HG02623 (cell line): ENCODE data around the gene KDM2B.
A peak's percentile ranks its signal among the peaks of the same experiment; 100 is the strongest.
"Not testable (repeated sequence)": the region's sequence is repeated elsewhere in the genome, so short reads cannot be mapped to it uniquely, and the experiment has no call there.

Experiments used
- ATAC-seq: cut with Tn5 transposase; IDR thresholded peaks from one replicate; pipeline ENCODE4 v1.9.1; 2021; ENCODE audit warnings: moderate library complexity; ENCODE audit not compliant: unreplicated experiment

The KDM2B gene

DNA sequence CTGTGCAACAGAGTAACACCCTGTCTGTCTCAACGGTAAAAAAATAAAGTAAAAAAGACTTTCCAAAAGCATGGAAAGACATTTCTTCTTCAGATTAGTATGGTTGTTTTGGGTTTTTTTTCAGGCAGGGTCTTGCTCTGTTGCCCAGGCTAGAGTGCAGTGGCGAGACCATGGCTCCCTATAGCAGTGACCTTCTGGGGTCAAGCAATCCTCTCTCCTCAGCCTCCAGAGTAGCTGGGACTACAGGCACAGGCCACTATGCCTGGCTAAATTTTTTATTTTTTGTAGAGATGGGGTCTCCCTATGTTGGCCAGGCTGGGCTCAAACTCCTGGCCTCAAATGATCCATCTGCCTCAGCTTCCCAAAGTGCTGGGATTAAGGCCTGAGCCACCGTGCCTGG is 72.8 kb downstream of the KDM2B start:
- ATAC-seq: no peak

DNA sequence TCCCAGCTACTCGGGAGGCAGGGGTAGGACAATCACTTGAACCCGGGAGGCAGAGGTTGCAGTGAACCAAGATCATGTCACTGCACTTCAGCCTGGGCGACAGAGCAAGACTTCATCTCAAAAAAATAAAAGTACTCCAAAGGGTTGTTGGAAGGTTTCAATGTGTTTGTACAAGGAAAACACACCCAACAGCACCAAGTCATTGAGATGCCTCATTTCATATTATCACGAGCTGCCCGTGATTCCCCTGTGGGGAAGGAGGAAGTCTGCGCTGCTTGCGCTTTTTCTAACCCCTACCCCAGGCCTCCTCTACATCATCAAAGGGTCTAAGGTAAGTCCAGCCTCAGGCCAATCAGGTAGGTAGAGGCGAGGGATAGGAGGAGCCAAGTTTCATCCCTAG is 73.6 kb downstream of the KDM2B start:
- no peak for ATAC-seq

DNA sequence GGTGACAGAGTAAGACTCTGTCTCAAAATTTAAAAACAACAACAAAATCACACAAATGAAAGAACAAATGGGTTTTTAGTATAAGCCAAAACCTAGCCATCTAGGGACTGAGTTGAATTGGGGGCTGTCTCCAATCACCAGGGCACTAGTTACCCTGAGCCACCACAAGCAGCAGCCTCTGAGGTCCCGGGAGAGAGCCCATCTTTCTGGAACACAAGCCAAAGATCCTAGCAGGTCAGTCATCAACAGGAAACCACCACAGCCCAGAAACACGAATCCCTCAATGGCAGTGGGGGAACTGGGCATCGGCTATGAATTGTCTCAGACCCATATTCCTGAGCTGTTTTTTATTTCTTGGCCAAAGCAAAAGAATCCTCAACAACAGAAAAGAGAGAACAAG is 75.3 kb downstream of the KDM2B start:
- ATAC-seq: no peak

DNA sequence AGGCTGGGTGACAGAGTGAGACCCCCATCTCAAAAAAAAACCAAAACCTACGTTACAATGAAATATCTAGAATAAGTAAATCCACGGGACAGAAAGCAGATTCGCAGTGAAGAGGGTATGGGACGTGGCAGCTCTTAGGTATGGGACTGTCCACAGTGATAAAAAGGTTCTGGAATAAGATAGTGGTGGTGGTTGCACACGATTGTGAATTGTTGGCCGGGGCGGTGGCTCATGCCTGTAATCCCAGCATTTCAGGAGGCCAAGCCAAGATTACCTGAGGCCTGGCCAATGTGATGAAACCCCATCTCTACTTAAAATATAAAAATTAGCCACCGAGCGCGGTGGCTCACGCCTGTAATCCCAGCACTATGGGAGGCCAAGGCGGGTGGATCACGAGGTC is 76.3 kb downstream of the KDM2B start:
- ATAC-seq: no peak

DNA sequence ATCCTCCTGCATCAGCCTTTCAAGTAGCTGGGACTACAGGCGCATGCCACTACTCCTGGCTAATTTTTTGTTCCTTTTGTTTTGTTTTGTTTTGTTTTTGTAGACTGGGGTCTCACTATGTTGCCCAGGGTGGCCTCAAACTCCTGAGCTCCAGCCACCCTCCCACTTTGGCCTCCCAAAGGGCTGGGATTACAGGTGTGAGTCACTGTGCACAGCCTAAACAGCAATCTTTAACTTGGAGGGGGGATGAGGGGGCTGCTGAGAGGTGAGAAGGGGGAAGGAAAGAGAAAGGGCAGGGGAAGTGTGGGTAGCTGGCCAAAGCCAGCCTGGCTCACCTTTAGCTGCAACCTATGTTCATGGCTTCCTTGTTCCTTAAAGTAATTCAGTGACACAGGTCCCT is 77.4 kb downstream of the KDM2B start:
- ATAC-seq: no peak

DNA sequence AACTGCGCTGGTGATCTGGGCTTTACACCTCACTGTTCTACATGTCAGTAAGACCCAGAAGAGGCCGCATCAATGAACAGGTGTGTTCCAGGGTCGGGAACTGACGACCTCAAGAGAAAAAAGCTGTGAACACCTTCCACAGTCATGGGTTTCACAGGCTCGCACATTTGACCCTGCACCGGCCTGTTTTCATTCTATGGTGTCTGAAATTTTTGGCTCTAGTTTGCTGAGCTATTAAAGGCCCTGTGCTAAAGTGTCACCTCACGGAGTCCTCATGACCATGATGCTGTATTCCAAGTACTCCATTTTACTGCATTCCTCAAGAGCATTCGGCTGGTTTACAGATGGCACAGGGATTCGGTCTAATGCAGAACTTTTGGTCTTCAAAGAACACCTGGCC is 78.9 kb downstream of the KDM2B start:
- ATAC-seq: no peak

DNA sequence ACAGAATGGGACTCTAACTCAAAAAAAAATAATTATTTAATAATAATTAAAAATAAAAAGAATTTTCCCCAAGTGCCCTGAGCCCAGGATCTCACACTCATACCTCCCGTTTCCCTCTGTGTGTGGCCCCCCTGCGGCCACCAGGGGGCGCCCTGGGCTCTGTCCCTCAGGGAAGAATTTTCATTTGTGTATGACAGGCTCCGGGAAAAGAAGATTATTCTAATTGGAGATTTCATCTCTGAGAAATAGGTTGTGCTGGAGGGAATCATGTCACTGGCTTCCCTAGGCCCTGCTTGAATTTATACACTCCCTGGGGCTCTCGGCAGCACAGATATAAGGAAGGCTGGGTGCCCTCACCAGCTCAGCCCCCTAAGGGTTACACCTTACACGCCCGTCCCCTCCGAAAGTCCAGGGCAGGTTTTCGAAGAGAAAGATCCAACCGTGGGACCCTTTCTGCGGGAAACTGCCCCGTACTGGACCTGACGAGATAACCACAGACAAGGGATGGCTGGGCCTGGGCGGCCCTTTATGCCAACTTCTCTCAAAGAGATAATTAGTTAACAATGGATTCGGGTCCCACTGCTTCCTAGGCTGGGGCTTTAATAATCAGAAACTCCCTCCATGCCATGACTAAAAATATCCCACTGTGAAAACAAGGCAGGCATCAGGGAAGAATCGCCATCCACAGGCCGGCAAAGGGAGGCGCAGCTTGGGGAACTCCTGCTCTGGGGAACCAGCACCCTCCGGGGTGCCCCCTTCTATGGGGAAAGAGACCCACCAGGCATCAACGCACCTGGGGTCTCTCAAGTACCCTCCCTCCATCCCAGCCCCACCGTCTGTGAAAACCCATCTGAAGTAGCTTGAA is 80.7 kb downstream of the KDM2B start:
- ATAC-seq: no peak

DNA sequence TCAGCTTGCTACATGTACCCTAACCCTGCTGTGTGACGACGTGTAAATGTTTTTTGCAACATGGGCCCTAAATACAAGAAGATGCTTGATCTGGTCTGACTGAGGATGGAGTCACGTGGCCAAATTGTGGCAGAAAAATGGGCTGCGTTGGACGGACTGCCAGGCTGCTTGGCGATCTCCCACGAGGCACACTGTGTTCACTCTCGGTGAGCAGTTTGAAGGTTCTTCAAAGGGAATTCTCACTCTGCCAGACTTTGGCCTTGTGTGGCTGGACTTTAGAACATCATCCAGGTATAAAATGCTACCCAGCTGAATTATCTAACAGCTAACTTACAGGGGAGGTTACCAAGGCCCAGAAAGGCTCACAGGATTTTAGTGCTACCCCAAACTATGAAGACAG is 85.1 kb downstream of the KDM2B start:
- ATAC-seq: no peak

DNA sequence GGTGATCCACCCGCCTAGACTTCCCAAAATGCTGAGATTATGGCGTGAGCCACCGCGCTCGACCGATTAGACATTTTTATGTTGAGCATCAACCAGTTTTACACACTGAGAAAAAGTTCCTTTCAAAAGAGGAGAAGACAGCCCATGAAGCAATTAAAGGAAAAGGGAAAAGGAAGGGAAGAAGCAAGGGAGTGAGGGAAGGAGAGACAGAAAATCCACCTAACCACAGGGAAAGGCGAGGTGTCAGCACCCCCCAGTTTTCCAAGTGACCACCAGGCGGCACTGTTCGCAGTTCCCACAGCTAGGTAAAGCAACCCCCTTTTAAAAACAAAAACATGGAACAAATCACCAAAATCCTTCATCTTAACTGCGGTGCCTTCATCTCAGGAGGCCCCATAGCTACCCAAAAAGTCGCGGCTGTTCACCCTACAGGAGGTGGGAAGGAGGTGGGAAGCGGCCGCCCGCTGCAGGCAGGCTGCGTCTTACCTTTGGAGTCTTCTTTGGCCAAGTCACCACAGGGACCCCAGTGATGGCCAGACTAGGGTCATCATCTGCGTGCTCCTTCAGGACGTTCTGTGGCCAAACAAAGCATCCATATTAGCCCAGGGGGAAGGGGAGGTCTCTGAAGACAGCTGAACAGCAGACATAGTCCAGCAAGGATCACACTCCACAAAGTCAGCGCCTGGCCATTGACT is 86.6 kb downstream of the KDM2B start:
- ATAC-seq: no peak

DNA sequence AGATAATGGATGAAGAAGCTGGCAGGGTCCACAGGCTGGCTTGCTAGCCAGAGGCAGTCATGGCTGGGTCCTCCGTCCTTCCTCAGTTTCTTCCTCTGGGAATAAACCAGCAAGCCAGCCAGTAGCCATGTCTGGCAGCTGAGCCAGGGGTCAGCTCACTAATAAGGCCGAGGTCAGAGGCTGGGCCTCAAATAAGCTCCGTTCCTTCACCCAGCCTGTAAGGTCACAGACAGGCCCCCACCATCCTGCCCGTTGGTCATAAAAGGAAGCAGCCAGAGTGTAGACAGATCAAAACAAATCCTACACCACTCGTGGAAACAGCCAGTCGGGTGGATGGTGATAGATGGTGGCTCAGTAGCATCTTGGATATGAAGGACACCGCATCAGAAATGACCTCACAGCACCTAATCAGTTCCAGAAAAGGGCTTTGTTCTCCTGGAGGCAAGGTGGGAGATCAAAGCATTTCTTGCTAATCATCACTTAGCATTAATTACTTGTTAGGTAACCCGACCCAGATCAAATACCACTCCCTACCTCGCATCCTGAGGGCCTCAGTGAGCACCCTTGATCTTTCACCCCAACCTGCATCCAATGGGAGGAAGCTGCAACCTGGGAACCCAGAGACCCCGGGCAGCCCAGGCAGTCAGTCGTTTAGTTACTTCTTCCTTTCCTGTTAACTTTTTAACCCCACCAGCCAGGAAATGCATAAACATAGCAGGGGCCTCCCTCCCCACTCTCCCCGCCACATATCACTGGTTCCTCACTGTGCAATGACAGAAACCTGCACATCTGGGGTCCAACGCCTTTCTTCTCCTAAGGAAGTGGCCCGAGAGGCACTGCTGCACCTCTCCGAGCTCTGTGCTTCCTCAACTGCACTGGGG is 90.2 kb downstream of the KDM2B start:
- ATAC-seq: no peak

DNA sequence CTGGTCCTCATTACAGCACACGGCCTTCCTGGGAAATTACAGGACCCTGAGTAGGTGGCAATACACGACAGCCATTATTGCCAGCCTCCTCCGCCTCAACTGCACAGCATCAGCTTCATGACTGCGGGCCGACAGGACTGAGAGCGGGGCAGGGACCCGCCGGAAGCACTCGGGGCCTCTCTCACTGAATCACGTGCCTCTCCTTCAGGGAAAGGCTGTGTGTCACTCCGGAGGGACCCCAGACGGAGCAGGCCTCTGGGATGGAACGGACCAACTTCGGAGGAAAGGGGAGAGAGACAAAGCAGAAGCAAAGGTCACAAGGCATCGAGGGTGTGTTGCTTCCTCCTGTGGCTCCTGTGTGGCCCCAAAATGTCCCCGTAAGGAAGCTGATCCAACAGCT is 90.9 kb downstream of the KDM2B start:
- no peak for ATAC-seq

DNA sequence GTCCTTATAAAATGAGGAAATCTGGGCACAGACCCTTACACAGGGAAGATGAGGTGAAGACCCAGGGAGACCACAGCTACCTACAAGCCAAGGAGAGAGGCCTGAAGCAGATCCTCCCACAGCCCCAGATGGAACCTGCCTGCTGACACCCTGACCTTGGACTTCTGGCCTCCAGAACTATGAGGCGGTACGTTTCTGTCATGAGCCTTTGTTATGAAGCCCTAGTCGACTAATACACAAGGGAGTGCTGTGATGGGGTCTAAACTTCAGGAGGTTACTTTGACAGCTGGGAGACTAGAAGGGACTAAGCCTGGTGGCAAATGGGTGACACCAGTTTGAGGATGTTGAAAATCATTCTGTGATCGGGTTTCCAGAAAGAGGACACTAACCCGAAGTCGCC is 95.9 kb downstream of the KDM2B start:
- ATAC-seq: no peak

DNA sequence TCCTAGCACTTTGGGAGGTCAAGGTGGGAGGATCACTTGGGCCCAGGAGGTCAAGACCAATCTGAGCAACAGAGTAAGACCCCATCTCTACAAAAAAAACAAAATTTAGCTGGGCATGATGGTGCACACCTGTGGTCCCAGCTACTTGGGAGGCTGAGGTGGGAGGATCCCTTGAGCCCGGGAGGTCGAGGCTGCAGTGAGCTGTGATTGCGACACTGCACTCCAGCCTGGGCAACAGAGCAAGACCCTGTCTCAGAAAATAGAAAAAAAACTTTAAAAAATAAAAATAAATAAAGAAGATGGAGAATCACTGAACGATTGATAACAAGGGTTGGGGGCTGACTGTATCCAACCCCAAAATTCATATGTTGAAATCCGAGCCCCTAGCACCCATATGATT is 96.3 kb downstream of the KDM2B start:
- not testable (repeated sequence) for ATAC-seq

DNA sequence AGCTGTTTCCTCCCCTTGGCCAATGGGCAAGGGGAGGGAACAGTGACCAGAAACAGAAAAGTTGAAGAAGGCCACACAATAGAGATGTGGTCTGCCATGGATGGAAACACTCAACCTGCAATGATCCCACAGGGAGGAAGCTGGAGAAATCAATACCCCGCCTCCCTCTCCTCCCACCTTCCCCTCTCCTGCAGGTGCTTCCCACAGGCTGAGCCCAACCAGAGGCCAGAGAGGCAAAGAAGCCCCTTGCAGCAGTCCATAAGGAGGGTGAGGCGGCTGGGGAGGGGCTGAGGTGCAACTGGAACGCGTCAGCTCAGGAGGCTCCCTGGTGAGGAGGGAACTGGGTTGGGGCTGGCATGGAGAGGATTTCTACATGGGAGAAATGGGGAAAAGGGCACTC is 96.9 kb downstream of the KDM2B start:
- no peak for ATAC-seq

DNA sequence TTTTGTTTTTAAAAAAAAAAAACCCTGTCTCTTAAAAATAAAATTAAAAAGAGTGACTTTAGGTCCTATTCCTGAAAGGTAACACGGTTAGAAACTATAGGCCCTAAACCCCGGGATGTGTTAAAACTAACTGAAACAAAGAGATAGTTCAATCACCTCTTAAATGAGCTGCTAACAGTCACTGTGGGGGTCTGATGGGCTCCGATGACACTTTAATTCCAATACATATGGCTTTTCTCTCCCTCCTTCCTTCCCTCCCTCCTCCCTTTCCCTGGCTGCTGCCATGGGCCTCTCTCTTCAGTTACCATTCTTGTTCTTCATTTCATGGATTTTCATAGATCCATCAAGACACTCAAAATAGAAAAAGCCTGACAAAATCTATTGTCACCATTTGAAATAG is 104.3 kb downstream of the KDM2B start:
- no peak for ATAC-seq

DNA sequence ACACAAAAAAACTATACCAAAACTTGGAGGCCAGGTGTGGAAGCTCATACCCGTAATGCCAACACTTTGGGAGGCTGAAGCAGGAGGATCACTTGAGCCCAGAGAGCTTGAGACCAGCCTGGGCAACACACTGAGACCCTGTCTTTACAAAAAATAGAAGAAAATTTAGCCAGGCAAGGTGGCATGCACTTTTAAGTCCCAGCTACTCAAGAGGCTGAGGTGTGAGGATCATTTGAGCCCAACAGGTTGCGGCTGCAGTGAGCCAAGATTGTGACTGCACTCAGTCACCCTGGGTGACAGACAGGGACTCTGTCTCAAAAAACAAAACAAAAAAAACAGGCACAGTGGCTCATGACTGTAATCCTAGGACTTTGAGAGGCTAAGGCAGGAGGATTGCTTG is 105.5 kb downstream of the KDM2B start:
- no peak for ATAC-seq

DNA sequence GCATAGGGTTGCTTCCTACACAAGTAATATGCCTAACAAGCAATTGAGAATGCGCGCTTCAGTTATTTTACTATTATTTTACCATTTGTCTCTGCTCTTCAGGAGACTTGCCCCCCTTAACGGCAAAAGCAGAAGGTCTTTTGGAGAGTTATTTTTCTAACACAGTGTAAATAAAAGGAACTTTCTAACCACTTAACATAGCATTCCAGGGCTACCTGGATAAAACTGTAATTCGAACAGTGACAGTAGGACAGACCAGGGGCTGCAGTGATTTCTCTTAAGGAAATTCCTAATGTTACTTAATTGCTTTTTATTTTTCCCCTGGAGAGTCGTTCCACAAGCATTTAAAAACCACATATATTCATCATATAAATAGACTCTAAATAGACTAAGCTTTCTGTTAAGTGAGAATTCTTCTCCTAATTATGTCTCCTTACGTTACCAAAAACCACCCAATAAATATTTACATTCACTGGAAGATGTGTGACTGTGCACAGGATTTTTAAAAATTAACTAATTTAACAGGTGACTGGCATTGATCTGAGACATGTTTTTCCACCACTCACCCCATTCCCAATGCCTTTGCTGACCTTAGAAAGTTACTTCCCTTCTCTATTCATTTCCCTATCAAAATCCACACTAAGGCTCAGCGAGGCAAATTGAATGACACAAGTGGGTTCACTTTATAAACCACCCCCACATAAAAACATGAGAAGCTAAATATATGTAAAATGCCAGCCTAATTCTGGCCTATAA is 108.5 kb downstream of the KDM2B start:
- no peak for ATAC-seq

DNA sequence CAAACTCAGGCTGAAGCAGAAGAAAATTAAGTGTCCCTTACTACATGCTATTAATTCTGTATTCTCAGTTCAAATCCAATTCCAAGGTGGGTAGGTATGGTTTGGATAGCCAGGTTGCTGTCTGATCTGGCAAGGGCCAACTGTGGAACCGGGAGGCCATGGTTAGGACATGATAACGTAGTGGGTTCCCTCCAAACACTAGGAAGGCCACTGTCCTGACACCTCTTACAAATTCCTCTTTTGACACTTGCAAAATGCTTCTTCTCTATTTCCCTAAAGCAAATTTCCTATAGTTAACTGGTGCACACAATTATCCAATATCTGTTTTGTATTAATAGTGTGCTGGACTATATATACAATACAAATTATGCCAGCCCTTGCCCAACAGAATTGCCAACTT is 110.1 kb downstream of the KDM2B start:
- ATAC-seq: no peak

DNA sequence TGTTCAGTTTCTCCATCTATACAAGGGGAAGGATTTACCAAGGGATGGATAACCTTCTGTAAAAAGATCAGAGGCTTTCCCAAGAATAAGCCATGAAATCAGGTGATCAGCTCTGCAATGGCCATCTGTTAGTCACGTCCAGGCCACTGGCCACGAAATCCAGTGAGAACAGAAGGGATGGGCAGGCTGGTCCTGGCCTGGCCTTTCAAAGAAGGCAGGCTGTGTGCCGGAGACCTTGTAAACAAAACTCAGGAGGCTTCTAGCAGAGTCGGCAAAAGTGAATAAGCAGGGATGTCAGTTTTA is 112.4 kb downstream of the KDM2B start:
- ATAC-seq: no peak

DNA sequence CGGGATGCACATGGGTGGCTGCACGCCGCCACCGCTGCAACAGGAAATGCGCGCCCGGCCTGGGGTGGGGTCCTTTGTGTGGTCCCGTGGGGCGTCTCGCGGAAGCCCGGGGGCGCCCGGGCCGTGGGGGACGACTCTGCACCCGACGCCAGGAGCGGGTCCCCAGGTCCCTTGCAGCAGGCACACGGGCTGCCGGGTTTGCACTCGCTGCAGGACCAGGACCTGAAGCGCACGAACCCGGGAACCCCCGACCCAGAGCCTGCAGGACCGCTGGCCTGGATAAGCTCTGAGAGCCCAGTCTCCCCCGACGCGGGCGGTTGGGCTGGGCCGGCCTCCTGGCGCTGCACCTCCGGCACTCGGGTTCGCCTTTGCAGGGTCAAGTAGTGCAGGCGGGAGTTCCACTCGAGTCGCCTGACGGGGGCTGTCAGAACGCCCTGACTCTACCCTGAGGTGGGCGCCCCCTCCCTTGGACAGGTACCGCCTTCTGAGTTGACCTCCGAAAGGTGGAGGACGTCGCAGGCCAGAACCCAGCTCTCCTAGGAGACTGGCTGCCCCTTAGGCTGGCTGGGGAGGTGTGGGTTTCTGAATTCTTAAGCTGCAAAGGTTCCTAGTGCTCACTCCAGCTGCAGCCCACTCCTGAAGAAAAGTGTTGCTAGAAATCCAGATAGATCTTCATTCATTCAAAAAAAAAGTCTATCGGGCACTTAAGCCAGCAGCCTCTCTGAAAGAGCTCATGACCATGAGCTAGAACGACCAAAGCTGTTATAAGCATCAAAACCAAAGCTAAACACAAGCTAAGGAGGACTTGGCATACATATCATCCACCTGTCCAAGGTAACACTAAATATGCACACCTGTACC is 113.0 kb downstream of the KDM2B start:
- peak; percentile 1 for ATAC-seq
